ENCODE measurements around the gene LPCAT1.
"Not testable (repeated sequence)": the region's sequence is repeated elsewhere in the genome, so short reads cannot be mapped to it uniquely, and the experiment has no call there.

Gene LPCAT1

GRCh38 chr5:1466631-1467265, 57.0 kb downstream of the LPCAT1 start:
- no peak for DNase-seq (ENCODE audit: low read depth)

GRCh38 chr5:1465966-1466471, 57.7 kb downstream of the LPCAT1 start:
- no peak for DNase-seq (ENCODE audit: low read depth)

GRCh38 chr5:1465117-1465516, 58.6 kb downstream of the LPCAT1 start:
- no peak for DNase-seq (ENCODE audit: low read depth)

GRCh38 chr5:1464511-1464910, 59.2 kb downstream of the LPCAT1 start:
- DNase-seq (ENCODE audit: low read depth): no peak

- no peak for DNase-seq (ENCODE audit: low read depth)
These were observed 59.7 kb downstream of the LPCAT1 start for GRCh38 chr5:1464096-1464446.

- no peak for DNase-seq (ENCODE audit: low read depth)
These were observed 60.2 kb downstream of the LPCAT1 start for GRCh38 chr5:1463326-1464095.

- no peak for DNase-seq (ENCODE audit: low read depth)
These were observed 61.4 kb downstream of the LPCAT1 start for GRCh38 chr5:1462358-1462757.

GRCh38 chr5:1461396-1461795, 62.4 kb downstream of the LPCAT1 start:
- no peak for DNase-seq (ENCODE audit: low read depth)

- no peak for DNase-seq (ENCODE audit: low read depth)
These were observed 63.6 kb downstream of the LPCAT1 start for GRCh38 chr5:1460054-1460682.

- DNase-seq (ENCODE audit: low read depth): not testable (repeated sequence)
These were observed 64.3 kb downstream of the LPCAT1 start for GRCh38 chr5:1459435-1459834.

GRCh38 chr5:1456110-1456881, 67.5 kb downstream of the LPCAT1 start:
- DNase-seq (ENCODE audit: low read depth): not testable (repeated sequence)

GRCh38 chr5:1453613-1454012, 70.1 kb downstream of the LPCAT1 start:
- no peak for DNase-seq (ENCODE audit: low read depth)

GRCh38 chr5:1449081-1449630, 74.6 kb downstream of the LPCAT1 start:
- no peak for DNase-seq (ENCODE audit: low read depth)

- no peak for DNase-seq (ENCODE audit: low read depth)
These were observed 75.2 kb downstream of the LPCAT1 start for GRCh38 chr5:1448511-1449011.

- no peak for DNase-seq (ENCODE audit: low read depth)
These were observed 75.9 kb downstream of the LPCAT1 start for GRCh38 chr5:1447671-1448361.

- no peak for DNase-seq (ENCODE audit: low read depth)
These were observed 77.0 kb downstream of the LPCAT1 start for GRCh38 chr5:1446602-1447343.

- no peak for DNase-seq (ENCODE audit: low read depth)
These were observed 77.8 kb downstream of the LPCAT1 start for GRCh38 chr5:1445689-1446601.

- no peak for DNase-seq (ENCODE audit: low read depth)
These were observed 78.5 kb downstream of the LPCAT1 start, which contains the start of gene SLC6A3 for GRCh38 chr5:1445313-1445688. Gene SLC6A3 (minus strand): TSS chr5:1445440. CDS start chr5:1443197, 2,243 bp downstream.
